Vagina (tissue), 2 donors: Measurements from ENCODE around the gene EMP1.

Source experiments
- POLR2A ChIP-seq, 2 donors: fragments of 450-650 bp; IDR thresholded peaks; one replicate each; pipeline ENCODE4 v1.6.1; 2017; ENCODE audit warnings: antibody characterized with exemption in 2 of 2, mild to moderate bottlenecking in 2 of 2, moderate library complexity in 2 of 2
- POLR2AphosphoS5 ChIP-seq, 2 donors: sonication (generic); formaldehyde crosslinking; IDR thresholded peaks; one replicate each; pipeline ENCODE4 v1.9.0; 2017; ENCODE audit warnings: antibody characterized with exemption in 2 of 2, mild to moderate bottlenecking in 2 of 2, low read depth in 1 of 2; ENCODE audit not compliant: insufficient read depth in 1 of 2
- TF ChIP-seq, protein P1 (sequence below), 3 experiments: fragments of 450-650 bp in 2 of 3; fragments of 200-600 bp in 1 of 3; sonication (generic) in 1 of 3; IDR thresholded peaks; one replicate each; pipeline ENCODE4 v1.5.1; 2017 to 2019; ENCODE audit warnings: antibody characterized with exemption in 3 of 3, mild to moderate bottlenecking in 2 of 3, moderate library complexity in 2 of 3

DNA sequence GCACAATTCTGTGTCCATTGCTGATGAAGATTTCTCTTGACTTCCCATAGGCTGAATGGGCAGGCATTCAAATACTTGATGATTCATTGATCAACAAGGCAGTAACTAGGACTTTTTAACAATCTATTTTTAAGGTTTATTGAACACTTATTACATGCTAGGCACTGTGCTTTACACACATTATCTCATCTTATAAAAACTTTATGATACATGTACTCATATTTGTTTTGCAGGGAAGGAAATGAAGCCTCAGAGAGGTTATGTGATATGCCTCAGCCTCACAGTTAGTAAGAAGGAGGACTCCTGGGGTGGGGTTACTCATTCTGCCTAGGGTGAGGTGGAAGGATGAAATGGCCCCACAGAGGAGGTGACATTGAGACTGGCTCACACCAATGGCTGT lies 12.9 kb upstream of the EMP1 start:
- TF ChIP-seq, protein P1, sequence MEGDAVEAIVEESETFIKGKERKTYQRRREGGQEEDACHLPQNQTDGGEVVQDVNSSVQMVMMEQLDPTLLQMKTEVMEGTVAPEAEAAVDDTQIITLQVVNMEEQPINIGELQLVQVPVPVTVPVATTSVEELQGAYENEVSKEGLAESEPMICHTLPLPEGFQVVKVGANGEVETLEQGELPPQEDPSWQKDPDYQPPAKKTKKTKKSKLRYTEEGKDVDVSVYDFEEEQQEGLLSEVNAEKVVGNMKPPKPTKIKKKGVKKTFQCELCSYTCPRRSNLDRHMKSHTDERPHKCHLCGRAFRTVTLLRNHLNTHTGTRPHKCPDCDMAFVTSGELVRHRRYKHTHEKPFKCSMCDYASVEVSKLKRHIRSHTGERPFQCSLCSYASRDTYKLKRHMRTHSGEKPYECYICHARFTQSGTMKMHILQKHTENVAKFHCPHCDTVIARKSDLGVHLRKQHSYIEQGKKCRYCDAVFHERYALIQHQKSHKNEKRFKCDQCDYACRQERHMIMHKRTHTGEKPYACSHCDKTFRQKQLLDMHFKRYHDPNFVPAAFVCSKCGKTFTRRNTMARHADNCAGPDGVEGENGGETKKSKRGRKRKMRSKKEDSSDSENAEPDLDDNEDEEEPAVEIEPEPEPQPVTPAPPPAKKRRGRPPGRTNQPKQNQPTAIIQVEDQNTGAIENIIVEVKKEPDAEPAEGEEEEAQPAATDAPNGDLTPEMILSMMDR (IDR thresholded peaks at IDR 0.05) = no peak
- no peak for TF ChIP-seq POLR2A (IDR thresholded peaks at IDR 0.05)
- no peak for TF ChIP-seq POLR2AphosphoS5 (IDR thresholded peaks at IDR 0.05; ENCODE audit: insufficient read depth in 1 of 2, low read depth in 1 of 2)
